A673 (cell line): ENCODE results near the gene ZYG11B. TPM values are rescaled to one million over a fixed set of nuclear protein-coding genes. Genes with fewer than 3 reads are reported as not detected.
"Not testable (repeated sequence)": the region's sequence is repeated elsewhere in the genome, so short reads cannot be mapped to it uniquely, and the experiment has no call there.

ENCODE experiments used
- BruUV-seq: library from RNA; stranded (reverse); fragments of 400-500 nt; replicated peaks from 2 replicates; lab custom pipeline; 2021; lab: Mats Ljungman, UMichigan
- CTCF ChIA-PET: fragments of 300-600 bp; sonication (Branson Sonifier 250); formaldehyde crosslinking; loops from one replicate; lab custom pipeline; 2022; ENCODE audit warnings: antibody characterized with exemption; lab: Charles Lee
- POLR2A ChIA-PET: fragments of 300-600 bp; sonication (Branson Sonifier 250); formaldehyde crosslinking; loops from one replicate; lab custom pipeline; 2022; ENCODE audit warnings: antibody characterized with exemption; ENCODE audit not compliant: low non-redundant PET; lab: Charles Lee
- DNase-seq: peaks from one replicate; pipeline ENCODE4 v3.0.0-alpha.2; 2015; ENCODE audit warnings: low spot score
- H3K27ac ChIP-seq: fragments of 200-600 bp; sonication (generic); 2 replicates; pipeline ENCODE4 v1.5.1; 2016; ENCODE audit warnings: mixed run types, low read depth, mild to moderate bottlenecking, mixed read lengths, antibody characterized with exemption, low read length; ENCODE audit not compliant: poor library complexity, severe bottlenecking
- H3K27me3 ChIP-seq: fragments of 200-600 bp; sonication (generic); replicated peaks from 2 replicates; pipeline ENCODE4 v1.6.1; 2017; ENCODE audit warnings: mixed run types, low read depth, mild to moderate bottlenecking, mixed read lengths, antibody characterized with exemption, low read length; ENCODE audit not compliant: insufficient read depth, poor library complexity
- H3K36me3 ChIP-seq: fragments of 200-600 bp; sonication (generic); 2 replicates; pipeline ENCODE4 v1.6.1; 2016; ENCODE audit warnings: mixed run types, mild to moderate bottlenecking, mixed read lengths, antibody characterized with exemption, low read length; ENCODE audit not compliant: insufficient read depth, poor library complexity, severe bottlenecking
- H3K4me1 ChIP-seq: fragments of 200-600 bp; sonication (generic); 2 replicates; pipeline ENCODE4 v1.6.1; 2017; ENCODE audit warnings: mixed run types, mild to moderate bottlenecking, mixed read lengths, antibody characterized with exemption, low read length; ENCODE audit not compliant: insufficient read depth, poor library complexity, severe bottlenecking
- H3K4me3 ChIP-seq: fragments of 200-600 bp; sonication (generic); 2 replicates; pipeline ENCODE4 v1.5.1; 2016; ENCODE audit warnings: low read depth, mixed run types, mild to moderate bottlenecking, mixed read lengths, low read length; ENCODE audit not compliant: poor library complexity, severe bottlenecking
- H3K9me3 ChIP-seq: fragments of 200-600 bp; sonication (generic); 2 replicates; pipeline ENCODE4 v1.6.1; 2016; ENCODE audit warnings: mixed run types, low read depth, mild to moderate bottlenecking, mixed read lengths, antibody characterized with exemption, low read length; ENCODE audit not compliant: poor library complexity, severe bottlenecking
- CTCF ChIP-seq: fragments of 300-800, 200-600 bp; sonication (generic); conservative IDR thresholded peaks from 2 replicates; pipeline ENCODE4 v1.5.1; 2017; ENCODE audit warnings: low read depth, mild to moderate bottlenecking, antibody characterized with exemption, low read length, moderate library complexity, mixed read lengths
- EZH2 ChIP-seq: fragments of 200-600 bp; sonication (generic); IDR thresholded peaks from 2 replicates; pipeline ENCODE4 v1.6.1; 2017; ENCODE audit warnings: borderline replicate concordance, low read depth, mild to moderate bottlenecking, mixed read lengths, antibody characterized with exemption, low read length; ENCODE audit not compliant: poor library complexity, severe bottlenecking
- intact Hi-C: fragments of 100-400 bp; cut with micrococcal nuclease; formaldehyde crosslinking; loops from one replicate; pipeline ENCODE4 v1.10.0; 2022; ENCODE audit not compliant: unreplicated experiment
- total RNA-seq: library from RNA; stranded (reverse); gene quantifications from 2 replicates; pipeline ENCODE4 v1.2.3, GENCODE V29; 2021

The ZYG11B gene
- total RNA-seq, 1 experiment from 2014 or later: 23.1 TPM

- H3K36me3 ChIP-seq: peaks cover 40% of the 10 kb centered on the region
- H3K9me3 ChIP-seq: no peaks in the 10 kb centered on the region
- ChIA-PET POLR2A (no interaction called here), CTCF (interaction anchor here (0.6 to 1.1 kb wide), 6 partner anchors 21 to 495 kb away, joined by 3 to 14 read pairs (median 4); partner anchors contain the start of gene TUT4)
- H3K27ac ChIP-seq: no peak overlapping the region
- DNase-seq: no peak
- TF ChIP-seq CTCF (no peak), EZH2 (no peak)
- H3K4me3 ChIP-seq: no peak overlapping the region
- no TSS peak for BruUV-seq
- H3K4me1 ChIP-seq: no peaks in the 10 kb centered on the region
- intact Hi-C loops: loop anchor here (1.0 to 10.0 kb wide), 3 partner anchors 284 to 560 kb away; partner anchors contain the start of gene CC2D1B
- no peaks in the 10 kb centered on the region for H3K27me3 ChIP-seq
These were observed 39.4 kb upstream of the ZYG11B start for GRCh38 chr1:52686830-52687229.

GRCh38 chr1:52691821-52692220, 34.4 kb upstream of the ZYG11B start:
- H3K36me3 ChIP-seq: peaks cover 42% of the 10 kb centered on the region
- no peak overlapping the region for H3K27ac ChIP-seq
- H3K27me3 ChIP-seq: no peaks in the 10 kb centered on the region
- H3K9me3 ChIP-seq: no peaks in the 10 kb centered on the region
- no peaks in the 10 kb centered on the region for H3K4me1 ChIP-seq
- ChIA-PET POLR2A (no interaction called here), CTCF (no interaction called here)
- intact Hi-C loops: no loop called here
- TF ChIP-seq CTCF (no peak), EZH2 (no peak)
- H3K4me3 ChIP-seq: no peak overlapping the region
- BruUV-seq: no TSS peak
- DNase-seq: no peak

- TF ChIP-seq EZH2 (no peak), CTCF (no peak)
- intact Hi-C loops: no loop called here
- H3K4me1 ChIP-seq: no peaks in the 10 kb centered on the region
- H3K27me3 ChIP-seq: no peaks in the 10 kb centered on the region
- H3K27ac ChIP-seq: no peak overlapping the region
- no peak overlapping the region for H3K4me3 ChIP-seq
- DNase-seq: no peak
- ChIA-PET POLR2A (no interaction called here), CTCF (no interaction called here)
- no TSS peak for BruUV-seq
- H3K9me3 ChIP-seq: no peaks in the 10 kb centered on the region
- H3K36me3 ChIP-seq: peaks cover 34% of the 10 kb centered on the region
These were observed 33.6 kb upstream of the ZYG11B start for GRCh38 chr1:52692697-52693096.

GRCh38 chr1:52693351-52693750, 32.9 kb upstream of the ZYG11B start:
- H3K9me3 ChIP-seq, intact Hi-C loops, H3K4me1 ChIP-seq, H3K27me3 ChIP-seq, DNase-seq, H3K4me3 ChIP-seq, H3K27ac ChIP-seq, BruUV-seq: not testable (repeated sequence)
- ChIA-PET POLR2A (interaction anchor here (0.6 kb wide), 1 partner anchor 550 kb away, joined by 4 read pairs; no protein-coding TSS in a partner anchor), CTCF (interaction anchor here (0.7 kb wide), 1 partner anchor 10 kb away, joined by 6 read pairs; no protein-coding TSS in a partner anchor)
- H3K36me3 ChIP-seq: peaks cover 27% of the 10 kb centered on the region
